ENCODE data around the gene IL34. TPM values are rescaled to one million over a fixed set of nuclear protein-coding genes. Genes with fewer than 3 reads are reported as not detected.

IL34 gene
- polyA plus RNA-seq, 1 donor from 2014 or later = not detected

GRCh38 chr16:70647441-70648359, 1.3 kb downstream of the IL34 start:
- no peak overlapping the region for H3K27ac Mint-ChIP-seq
- no peak overlapping the region for H3K4me3 Mint-ChIP-seq
- H3K4me1 Mint-ChIP-seq = peaks cover 0 to 2% (median 0%) of the 10 kb centered on the region in 3 donors
- peaks cover 1% of the 10 kb centered on the region for H3K36me3 Mint-ChIP-seq
- no peaks in the 10 kb centered on the region for H3K9me3 Mint-ChIP-seq
- peaks cover 3% of the 10 kb centered on the region for H3K27me3 Mint-ChIP-seq

GRCh38 chr16:70648606-70649005, 2.2 kb downstream of the IL34 start:
- peaks cover 1% of the 10 kb centered on the region for H3K36me3 Mint-ChIP-seq
- H3K27ac Mint-ChIP-seq = no peak overlapping the region
- H3K27me3 Mint-ChIP-seq = peaks cover 3% of the 10 kb centered on the region
- H3K4me1 Mint-ChIP-seq = peaks cover 0 to 2% (median under 1%) of the 10 kb centered on the region in 3 donors
- H3K9me3 Mint-ChIP-seq = no peaks in the 10 kb centered on the region
- no peak overlapping the region for H3K4me3 Mint-ChIP-seq

- Mint-ChIP-seq H3K4me3 (no peak overlapping the region), H3K27ac (no peak overlapping the region)
Measured at GRCh38 chr16:70649300-70649699, 2.9 kb downstream of the IL34 start.

DNA sequence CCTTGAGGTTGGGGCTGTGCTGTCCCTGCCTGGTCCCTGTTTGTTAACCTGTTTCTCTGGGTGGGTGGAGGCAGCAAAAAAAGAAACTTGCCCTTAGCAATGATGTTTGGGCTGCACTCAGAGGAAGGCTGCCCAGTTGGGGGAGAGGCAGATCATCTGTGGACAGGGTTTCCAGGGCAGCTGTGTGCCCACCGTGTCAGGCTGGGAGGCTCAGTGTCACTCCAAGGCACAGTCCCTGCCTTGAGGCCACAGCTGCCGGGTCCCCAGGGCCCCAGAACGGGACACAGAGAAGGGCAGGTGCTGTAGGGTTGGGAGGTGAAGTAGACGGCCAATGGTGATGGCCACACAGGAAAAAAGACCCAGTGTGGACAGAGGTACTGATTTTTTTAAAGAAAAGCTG, 3.9 kb downstream of the IL34 start:
- no peak overlapping the region for H3K27ac Mint-ChIP-seq
- H3K4me1 Mint-ChIP-seq = peaks cover 0 to 5% (median 5%) of the 10 kb centered on the region in 3 donors
- H3K27me3 Mint-ChIP-seq = peaks cover 4% of the 10 kb centered on the region
- H3K4me3 Mint-ChIP-seq = no peak overlapping the region
- no peaks in the 10 kb centered on the region for H3K9me3 Mint-ChIP-seq
- peaks cover 1% of the 10 kb centered on the region for H3K36me3 Mint-ChIP-seq

More at GRCh38 chr16:70649300-70649699, 2.9 kb downstream of the IL34 start:
- H3K4me1 Mint-ChIP-seq = peaks cover 0 to 5% (median 5%) of the 10 kb centered on the region in 3 donors
- peaks cover 4% of the 10 kb centered on the region for H3K27me3 Mint-ChIP-seq
- no peaks in the 10 kb centered on the region for H3K9me3 Mint-ChIP-seq
- peaks cover 1% of the 10 kb centered on the region for H3K36me3 Mint-ChIP-seq

DNA sequence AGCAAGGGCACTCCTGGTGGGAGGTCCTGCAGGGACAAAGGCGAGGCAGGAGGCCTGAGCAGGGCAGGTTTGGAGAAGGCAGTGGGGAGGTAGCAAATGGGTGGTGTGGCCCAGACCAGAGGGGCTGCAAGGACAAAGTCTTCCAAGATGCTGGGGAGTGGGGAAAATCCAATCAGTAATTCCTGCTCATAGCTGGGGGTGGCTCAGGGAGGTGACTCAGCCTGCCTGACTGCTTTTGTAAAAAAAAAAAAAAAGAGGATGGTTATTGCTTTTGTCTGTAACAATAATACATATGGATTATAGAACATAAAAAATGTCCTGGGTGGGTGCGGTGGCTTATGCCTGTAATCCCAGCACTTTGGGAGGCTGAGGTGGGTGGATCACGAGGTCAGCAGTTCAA, 5.2 kb downstream of the IL34 start:
- no peaks in the 10 kb centered on the region for H3K36me3 Mint-ChIP-seq
- no peak overlapping the region for H3K4me3 Mint-ChIP-seq
- no peaks in the 10 kb centered on the region for H3K9me3 Mint-ChIP-seq
- peaks cover 4% of the 10 kb centered on the region for H3K27me3 Mint-ChIP-seq
- H3K27ac Mint-ChIP-seq = no peak overlapping the region
- peaks cover 0 to 5% (median 5%) of the 10 kb centered on the region in 3 donors for H3K4me1 Mint-ChIP-seq

DNA sequence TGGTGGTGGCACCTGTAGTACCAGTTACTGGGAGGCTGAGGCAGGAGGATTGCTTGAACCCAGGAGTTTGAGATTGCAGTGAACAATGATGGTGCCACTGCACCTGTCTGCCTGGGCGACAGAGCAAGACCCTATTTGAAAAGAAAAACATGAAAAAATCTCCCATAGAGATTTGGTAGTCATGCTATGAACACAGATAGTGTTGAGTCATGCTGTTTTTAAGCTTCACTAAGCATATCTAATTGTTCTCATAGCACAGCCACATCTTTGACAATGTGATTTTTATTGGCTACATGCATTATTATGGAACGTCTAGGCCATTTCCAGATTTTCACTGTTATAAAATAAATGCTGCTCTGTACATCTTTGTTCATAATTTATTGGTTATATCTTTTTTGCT, 6.0 kb downstream of the IL34 start:
- Mint-ChIP-seq H3K36me3 (no peaks in the 10 kb centered on the region), H3K27me3 (peaks cover 4% of the 10 kb centered on the region), H3K4me1 (peaks cover 0 to 5% (median 5%) of the 10 kb centered on the region in 3 donors), H3K9me3 (no peaks in the 10 kb centered on the region), H3K27ac (no peak overlapping the region), H3K4me3 (peak overlapping the region in 1 of 4 donors; percentile 20)

GRCh38 chr16:70653406-70653805, 7.0 kb downstream of the IL34 start:
- Mint-ChIP-seq H3K36me3 (no peaks in the 10 kb centered on the region), H3K4me1 (peaks cover 0 to 5% (median 5%) of the 10 kb centered on the region in 3 donors), H3K27me3 (peaks cover 3% of the 10 kb centered on the region), H3K9me3 (no peaks in the 10 kb centered on the region), H3K4me3 (peak overlapping the region in 1 of 4 donors; percentile 60), H3K27ac (no peak overlapping the region)

DNA sequence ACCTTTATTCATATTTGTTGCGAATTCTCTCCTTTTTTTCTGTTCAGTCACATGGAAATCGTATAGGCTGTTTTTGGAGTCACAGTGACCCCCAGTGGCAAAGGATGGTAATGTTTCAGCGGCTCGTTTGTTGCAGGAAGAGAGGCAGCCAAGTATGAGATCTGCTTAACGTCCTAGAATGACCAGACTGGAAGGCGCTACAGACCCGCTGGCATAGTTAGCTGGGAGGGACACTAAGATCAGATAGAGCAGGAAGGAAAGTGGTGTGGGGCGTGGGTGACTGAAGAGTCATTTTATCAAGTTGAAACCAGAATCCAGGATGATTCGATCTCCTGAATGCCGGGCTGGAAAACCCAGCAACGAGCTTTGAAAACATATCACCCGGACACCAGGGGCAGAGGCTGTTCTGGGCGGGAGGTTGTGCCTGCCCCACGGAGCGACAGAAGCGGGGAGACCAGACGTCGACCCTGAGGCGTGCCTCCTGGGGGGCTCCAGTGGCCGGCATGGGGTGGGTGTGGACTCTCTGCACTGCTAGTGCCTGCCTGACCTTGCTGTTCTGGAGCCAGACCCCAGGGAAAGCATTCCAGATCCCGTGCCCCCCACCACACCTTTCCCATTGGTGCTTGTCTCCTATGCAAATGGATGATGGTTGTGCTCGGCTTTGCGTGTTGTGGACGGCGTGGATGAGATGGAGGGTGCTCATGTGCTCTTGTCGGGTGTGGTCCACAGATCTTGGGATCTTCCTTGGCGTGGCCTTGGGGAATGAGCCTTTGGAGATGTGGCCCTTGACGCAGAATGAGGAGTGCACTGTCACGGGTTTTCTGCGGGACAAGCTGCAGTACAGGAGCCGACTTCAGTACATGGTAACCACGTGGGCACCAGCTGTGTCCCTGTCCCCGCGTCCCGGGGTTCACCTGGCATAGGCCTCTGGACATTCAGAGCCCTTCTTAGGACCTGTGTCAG, 7.7 kb downstream of the IL34 start:
- no peaks in the 10 kb centered on the region for H3K36me3 Mint-ChIP-seq
- H3K9me3 Mint-ChIP-seq = no peaks in the 10 kb centered on the region
- no peak overlapping the region for H3K27ac Mint-ChIP-seq
- H3K4me1 Mint-ChIP-seq = peaks cover 0 to 5% (median 4%) of the 10 kb centered on the region in 3 donors
- peak overlapping the region in 3 of 4 donors; percentile 60 to 87 (median 86) for H3K4me3 Mint-ChIP-seq
- H3K27me3 Mint-ChIP-seq = peaks cover 3% of the 10 kb centered on the region

GRCh38 chr16:70656065-70656711, 9.8 kb downstream of the IL34 start:
- peaks cover 0 to 5% (median 3%) of the 10 kb centered on the region in 3 donors for H3K4me1 Mint-ChIP-seq
- H3K27me3 Mint-ChIP-seq = peaks cover 3% of the 10 kb centered on the region
- no peak overlapping the region for H3K27ac Mint-ChIP-seq
- no peak overlapping the region for H3K4me3 Mint-ChIP-seq
- H3K9me3 Mint-ChIP-seq = no peaks in the 10 kb centered on the region
- H3K36me3 Mint-ChIP-seq = no peaks in the 10 kb centered on the region

GRCh38 chr16:70656712-70657263, 10.4 kb downstream of the IL34 start:
- no peak overlapping the region for H3K4me3 Mint-ChIP-seq
- no peak overlapping the region for H3K27ac Mint-ChIP-seq
- H3K36me3 Mint-ChIP-seq = no peaks in the 10 kb centered on the region
- H3K9me3 Mint-ChIP-seq = no peaks in the 10 kb centered on the region
- H3K4me1 Mint-ChIP-seq = peaks cover 0 to 5% (median 3%) of the 10 kb centered on the region in 3 donors
- peaks cover 1% of the 10 kb centered on the region for H3K27me3 Mint-ChIP-seq

DNA sequence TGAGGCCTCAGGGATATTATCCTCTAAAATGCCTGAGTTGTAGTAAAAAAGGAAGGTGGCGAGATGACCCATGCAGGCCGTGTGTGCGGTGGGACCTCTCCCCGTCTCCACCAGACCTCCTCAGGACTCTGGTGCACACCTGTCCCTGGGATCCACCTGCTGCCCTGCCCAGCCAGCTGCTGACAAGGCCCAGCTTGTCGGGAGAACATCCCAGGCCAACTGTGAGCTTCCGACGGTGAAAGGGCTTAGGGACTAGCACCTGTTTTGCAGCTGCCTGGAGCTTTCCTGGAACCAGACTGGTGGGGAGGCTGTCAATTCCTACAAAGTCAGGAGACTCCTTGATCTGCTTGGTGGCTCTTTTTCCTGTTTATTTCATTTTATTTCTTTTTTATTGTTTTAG, 11.6 kb downstream of the IL34 start:
- Mint-ChIP-seq H3K27ac (no peak overlapping the region), H3K4me1 (peaks cover 0 to 5% (median 3%) of the 10 kb centered on the region in 3 donors), H3K36me3 (no peaks in the 10 kb centered on the region), H3K4me3 (no peak overlapping the region), H3K9me3 (no peaks in the 10 kb centered on the region), H3K27me3 (peaks cover 1% of the 10 kb centered on the region)

DNA sequence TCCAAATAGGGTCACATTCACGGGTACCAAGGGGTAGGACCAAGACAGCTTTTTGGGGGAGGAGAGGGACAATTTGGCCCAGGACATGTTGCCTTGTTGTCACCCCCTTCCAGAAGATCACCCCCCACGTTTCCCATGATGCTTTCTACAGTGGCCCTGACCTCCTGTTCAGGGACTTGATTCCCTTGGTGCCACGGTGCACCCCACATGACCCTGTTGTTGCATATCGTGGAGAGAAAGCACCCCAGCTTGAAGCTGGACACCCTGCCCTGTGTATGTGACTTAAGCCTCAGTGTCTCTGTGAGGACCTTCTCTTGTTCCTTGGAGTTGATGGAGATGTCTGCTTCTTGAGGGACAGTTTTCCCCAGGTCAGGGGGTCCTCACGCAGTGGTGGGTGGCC, 12.6 kb downstream of the IL34 start:
- Mint-ChIP-seq H3K4me1 (peaks cover 0 to 1% (median 0%) of the 10 kb centered on the region in 3 donors), H3K27ac (no peak overlapping the region), H3K9me3 (no peaks in the 10 kb centered on the region), H3K4me3 (no peak overlapping the region), H3K36me3 (no peaks in the 10 kb centered on the region), H3K27me3 (no peaks in the 10 kb centered on the region)

DNA sequence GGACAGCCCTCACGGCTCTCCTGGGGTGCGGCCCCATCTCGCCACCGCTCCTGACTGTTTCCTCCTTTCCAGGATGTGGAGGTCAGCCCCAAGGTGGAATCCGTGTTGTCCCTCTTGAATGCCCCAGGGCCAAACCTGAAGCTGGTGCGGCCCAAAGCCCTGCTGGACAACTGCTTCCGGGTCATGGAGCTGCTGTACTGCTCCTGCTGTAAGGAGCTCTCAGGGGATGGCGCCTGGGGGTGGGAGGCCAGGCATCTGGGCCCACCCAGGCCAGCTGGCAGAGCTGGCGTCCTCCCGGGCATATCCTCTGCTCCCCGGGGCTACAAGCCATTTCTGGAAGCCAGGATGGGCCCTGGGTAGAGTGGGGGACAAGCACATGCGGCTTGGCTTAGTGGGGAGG, 13.2 kb downstream of the IL34 start:
- Mint-ChIP-seq H3K4me3 (no peak overlapping the region), H3K27ac (no peak overlapping the region), H3K9me3 (no peaks in the 10 kb centered on the region), H3K4me1 (no peaks in the 10 kb centered on the region), H3K27me3 (no peaks in the 10 kb centered on the region), H3K36me3 (peaks cover 2% of the 10 kb centered on the region)

DNA sequence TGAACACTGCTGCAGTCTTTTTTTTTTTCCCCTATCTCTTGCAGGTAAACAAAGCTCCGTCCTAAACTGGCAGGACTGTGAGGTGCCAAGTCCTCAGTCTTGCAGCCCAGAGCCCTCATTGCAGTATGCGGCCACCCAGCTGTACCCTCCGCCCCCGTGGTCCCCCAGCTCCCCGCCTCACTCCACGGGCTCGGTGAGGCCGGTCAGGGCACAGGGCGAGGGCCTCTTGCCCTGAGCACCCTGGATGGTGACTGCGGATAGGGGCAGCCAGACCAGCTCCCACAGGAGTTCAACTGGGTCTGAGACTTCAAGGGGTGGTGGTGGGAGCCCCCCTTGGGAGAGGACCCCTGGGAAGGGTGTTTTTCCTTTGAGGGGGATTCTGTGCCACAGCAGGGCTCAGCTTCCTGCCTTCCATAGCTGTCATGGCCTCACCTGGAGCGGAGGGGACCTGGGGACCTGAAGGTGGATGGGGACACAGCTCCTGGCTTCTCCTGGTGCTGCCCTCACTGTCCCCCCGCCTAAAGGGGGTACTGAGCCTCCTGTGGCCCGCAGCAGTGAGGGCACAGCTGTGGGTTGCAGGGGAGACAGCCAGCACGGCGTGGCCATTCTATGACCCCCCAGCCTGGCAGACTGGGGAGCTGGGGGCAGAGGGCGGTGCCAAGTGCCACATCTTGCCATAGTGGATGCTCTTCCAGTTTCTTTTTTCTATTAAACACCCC, 13.8 kb downstream of the IL34 start:
- Mint-ChIP-seq H3K9me3 (no peaks in the 10 kb centered on the region), H3K4me1 (no peaks in the 10 kb centered on the region), H3K27ac (no peak overlapping the region), H3K27me3 (no peaks in the 10 kb centered on the region), H3K36me3 (peaks cover 2% of the 10 kb centered on the region), H3K4me3 (no peak overlapping the region)
